GM23338 (cell line): ENCODE data around the gene NOL9. TPM values are rescaled to one million over a fixed set of nuclear protein-coding genes. Genes with fewer than 3 reads are reported as not detected.

Experiments
- ATAC-seq: fragments of 200-7000 bp; cut with Tn5 transposase; 3 replicates; pipeline ENCODE4 v1.9.1; 2020
- DNase-seq: peaks from one replicate; pipeline ENCODE4 v3.0.0-alpha.2; 2015; ENCODE audit warnings: low spot score
- H2AFZ ChIP-seq: fragments of 200-600 bp; sonication (generic); 2 replicates; pipeline ENCODE4 v1.8.0; 2016; ENCODE audit warnings: antibody characterized with exemption, mild to moderate bottlenecking, moderate library complexity
- H3F3A ChIP-seq: fragments of 200-600 bp; sonication (generic); replicated peaks from 2 replicates; pipeline ENCODE4 v1.8.0; 2017; ENCODE audit warnings: antibody characterized with exemption, mixed run types, low read depth
- H3K27ac ChIP-seq: fragments of 200-600 bp; sonication (generic); 2 replicates; pipeline ENCODE4 v1.6.1; 2016; ENCODE audit warnings: low read depth
- H3K27me3 ChIP-seq: fragments of 200-600 bp; sonication (generic); 2 replicates; pipeline ENCODE4 v1.8.0; 2016; ENCODE audit warnings: mild to moderate bottlenecking, mixed run types, moderate library complexity; ENCODE audit not compliant: insufficient read depth
- H3K36me3 ChIP-seq: fragments of 200-600 bp; sonication (generic); 2 replicates; pipeline ENCODE4 v1.8.0; 2016; ENCODE audit warnings: mild to moderate bottlenecking; ENCODE audit not compliant: insufficient read depth
- H3K4me1 ChIP-seq: fragments of 200-600 bp; sonication (generic); 2 replicates; pipeline ENCODE4 v1.8.0; 2016; ENCODE audit warnings: mild to moderate bottlenecking, moderate library complexity; ENCODE audit not compliant: insufficient read depth
- H3K4me2 ChIP-seq: fragments of 200-600 bp; sonication (generic); 2 replicates; pipeline ENCODE4 v1.7.1; 2017; ENCODE audit warnings: mixed run types
- H3K4me3 ChIP-seq: fragments of 200-600 bp; sonication (generic); 2 replicates; pipeline ENCODE4 v1.6.1; 2016; ENCODE audit warnings: mixed run types
- H3K79me2 ChIP-seq: fragments of 200-600 bp; sonication (generic); replicated peaks from 2 replicates; pipeline ENCODE4 v1.8.0; 2017; ENCODE audit warnings: mild to moderate bottlenecking; ENCODE audit not compliant: insufficient read depth
- H3K9me2 ChIP-seq: fragments of 200-600 bp; sonication (generic); 2 replicates; pipeline ENCODE4 v1.8.0; 2017; ENCODE audit not compliant: insufficient read depth
- H4K20me1 ChIP-seq: fragments of 200-600 bp; sonication (generic); replicated peaks from 2 replicates; pipeline ENCODE4 v1.8.0; 2017; ENCODE audit warnings: mild to moderate bottlenecking; ENCODE audit not compliant: insufficient read depth
- H3K27ac Mint-ChIP-seq: 2 replicates; pipeline ENCODE4 v1.8.0; 2020; ENCODE audit warnings: inconsistent platforms, mild to moderate bottlenecking, moderate library complexity, mixed read lengths
- H3K27me3 Mint-ChIP-seq: 3 replicates; pipeline ENCODE4 v1.8.0; 2022; ENCODE audit warnings: low read depth, mild to moderate bottlenecking, moderate library complexity, mixed read lengths, inconsistent platforms; ENCODE audit not compliant: insufficient read depth, poor library complexity
- H3K36me3 Mint-ChIP-seq: 3 replicates; pipeline ENCODE4 v1.8.0; 2021; ENCODE audit warnings: low read depth, mild to moderate bottlenecking, inconsistent platforms, moderate library complexity, mixed read lengths
- H3K4me1 Mint-ChIP-seq: 3 replicates; pipeline ENCODE4 v1.8.0; 2020; ENCODE audit warnings: mild to moderate bottlenecking, inconsistent platforms, mixed read lengths
- H3K4me3 Mint-ChIP-seq: 3 replicates; pipeline ENCODE4 v1.8.0; 2021; ENCODE audit warnings: moderate library complexity, mild to moderate bottlenecking, inconsistent platforms, mixed read lengths
- H3K9me3 Mint-ChIP-seq: 3 replicates; pipeline ENCODE4 v1.8.0; 2020; ENCODE audit warnings: moderate library complexity, mild to moderate bottlenecking, inconsistent platforms, mixed read lengths
- CREB1 ChIP-seq: fragments of 250-450 bp; sonication (Bioruptor Pico); IDR thresholded peaks from 2 replicates; pipeline ENCODE4 v1.5.0; 2020; ENCODE audit warnings: low read depth, mild to moderate bottlenecking, moderate library complexity
- EZH2 ChIP-seq: fragments of 200-600 bp; sonication (generic); IDR thresholded peaks from one replicate; pipeline ENCODE4 v1.8.0; 2017; ENCODE audit warnings: antibody characterized with exemption, mild to moderate bottlenecking, low read depth; ENCODE audit not compliant: unreplicated experiment
- STAT1 ChIP-seq: IDR thresholded peaks from one replicate; pipeline ENCODE4 v1.6.1; 2016; ENCODE audit warnings: antibody characterized with exemption; ENCODE audit not compliant: unreplicated experiment
- ZNF331 ChIP-seq: fragments of 250-450 bp; sonication (Bioruptor Pico); IDR thresholded peaks from 2 replicates; pipeline ENCODE4 v1.5.0; 2020; ENCODE audit warnings: low read depth, mild to moderate bottlenecking, moderate library complexity
- polyA plus RNA-seq: library from polyadenylated mRNA; unstranded; fragments of >200 nt; fragmentation: Nextera tagmentation; extraction: Ambion mirVana; gene quantifications from 2 replicates; pipeline ENCODE4 v1.2.1, GENCODE V29; 2016
- total RNA-seq: library from RNA; depleted of rRNA; stranded (reverse); fragments of >200 nt; shearing (Covaris generic); gene quantifications from 2 replicates; pipeline ENCODE4 v1.2.3, GENCODE V29; 2014
- TF ChIP-seq, protein P1 (sequence below): fragments of 250-450 bp; sonication (Bioruptor Pico); IDR thresholded peaks from 2 replicates; pipeline ENCODE4 v1.5.0; 2020; ENCODE audit warnings: mild to moderate bottlenecking, moderate library complexity

NOL9 gene
- total and polyA plus RNA-seq, 2 experiments from 2014 or later = 13.2 to 48.5 TPM

DNA sequence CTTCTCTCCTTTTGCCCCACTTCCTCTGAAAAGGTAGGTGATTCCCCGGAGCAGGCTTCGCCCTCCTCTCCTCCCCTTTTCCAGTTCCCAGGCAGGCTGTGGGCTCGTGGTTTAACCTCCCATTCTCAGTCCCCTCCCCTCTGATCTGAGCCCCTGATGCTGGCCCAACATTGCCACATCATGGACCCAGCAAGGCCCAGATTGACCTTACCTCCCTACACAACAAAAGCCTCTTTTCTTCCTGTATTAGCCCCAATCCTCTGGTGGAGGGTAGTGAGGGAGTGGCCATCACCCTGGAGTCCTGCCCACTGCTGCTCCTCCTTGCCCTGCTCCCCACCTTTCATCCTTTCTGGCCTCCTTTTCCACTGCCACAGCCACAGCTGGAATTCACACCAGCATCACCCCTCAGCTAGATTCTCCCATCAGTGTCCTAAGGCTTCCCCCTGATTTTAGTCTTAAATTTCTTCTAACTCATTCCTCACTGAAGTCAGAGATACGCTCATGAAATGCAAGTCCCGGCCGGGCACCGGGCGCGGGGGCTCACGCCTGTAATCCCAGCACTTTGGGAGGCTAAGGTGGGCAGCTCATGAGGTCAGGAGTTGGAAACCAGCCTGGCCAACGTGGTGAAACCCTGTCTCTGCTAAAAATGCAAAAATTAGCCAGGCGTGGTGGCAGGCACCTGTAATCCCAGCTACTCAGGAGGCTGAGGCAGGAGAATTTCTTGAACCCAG, 18.5 kb upstream of the NOL9 start (continued):
- TF ChIP-seq, protein P1, sequence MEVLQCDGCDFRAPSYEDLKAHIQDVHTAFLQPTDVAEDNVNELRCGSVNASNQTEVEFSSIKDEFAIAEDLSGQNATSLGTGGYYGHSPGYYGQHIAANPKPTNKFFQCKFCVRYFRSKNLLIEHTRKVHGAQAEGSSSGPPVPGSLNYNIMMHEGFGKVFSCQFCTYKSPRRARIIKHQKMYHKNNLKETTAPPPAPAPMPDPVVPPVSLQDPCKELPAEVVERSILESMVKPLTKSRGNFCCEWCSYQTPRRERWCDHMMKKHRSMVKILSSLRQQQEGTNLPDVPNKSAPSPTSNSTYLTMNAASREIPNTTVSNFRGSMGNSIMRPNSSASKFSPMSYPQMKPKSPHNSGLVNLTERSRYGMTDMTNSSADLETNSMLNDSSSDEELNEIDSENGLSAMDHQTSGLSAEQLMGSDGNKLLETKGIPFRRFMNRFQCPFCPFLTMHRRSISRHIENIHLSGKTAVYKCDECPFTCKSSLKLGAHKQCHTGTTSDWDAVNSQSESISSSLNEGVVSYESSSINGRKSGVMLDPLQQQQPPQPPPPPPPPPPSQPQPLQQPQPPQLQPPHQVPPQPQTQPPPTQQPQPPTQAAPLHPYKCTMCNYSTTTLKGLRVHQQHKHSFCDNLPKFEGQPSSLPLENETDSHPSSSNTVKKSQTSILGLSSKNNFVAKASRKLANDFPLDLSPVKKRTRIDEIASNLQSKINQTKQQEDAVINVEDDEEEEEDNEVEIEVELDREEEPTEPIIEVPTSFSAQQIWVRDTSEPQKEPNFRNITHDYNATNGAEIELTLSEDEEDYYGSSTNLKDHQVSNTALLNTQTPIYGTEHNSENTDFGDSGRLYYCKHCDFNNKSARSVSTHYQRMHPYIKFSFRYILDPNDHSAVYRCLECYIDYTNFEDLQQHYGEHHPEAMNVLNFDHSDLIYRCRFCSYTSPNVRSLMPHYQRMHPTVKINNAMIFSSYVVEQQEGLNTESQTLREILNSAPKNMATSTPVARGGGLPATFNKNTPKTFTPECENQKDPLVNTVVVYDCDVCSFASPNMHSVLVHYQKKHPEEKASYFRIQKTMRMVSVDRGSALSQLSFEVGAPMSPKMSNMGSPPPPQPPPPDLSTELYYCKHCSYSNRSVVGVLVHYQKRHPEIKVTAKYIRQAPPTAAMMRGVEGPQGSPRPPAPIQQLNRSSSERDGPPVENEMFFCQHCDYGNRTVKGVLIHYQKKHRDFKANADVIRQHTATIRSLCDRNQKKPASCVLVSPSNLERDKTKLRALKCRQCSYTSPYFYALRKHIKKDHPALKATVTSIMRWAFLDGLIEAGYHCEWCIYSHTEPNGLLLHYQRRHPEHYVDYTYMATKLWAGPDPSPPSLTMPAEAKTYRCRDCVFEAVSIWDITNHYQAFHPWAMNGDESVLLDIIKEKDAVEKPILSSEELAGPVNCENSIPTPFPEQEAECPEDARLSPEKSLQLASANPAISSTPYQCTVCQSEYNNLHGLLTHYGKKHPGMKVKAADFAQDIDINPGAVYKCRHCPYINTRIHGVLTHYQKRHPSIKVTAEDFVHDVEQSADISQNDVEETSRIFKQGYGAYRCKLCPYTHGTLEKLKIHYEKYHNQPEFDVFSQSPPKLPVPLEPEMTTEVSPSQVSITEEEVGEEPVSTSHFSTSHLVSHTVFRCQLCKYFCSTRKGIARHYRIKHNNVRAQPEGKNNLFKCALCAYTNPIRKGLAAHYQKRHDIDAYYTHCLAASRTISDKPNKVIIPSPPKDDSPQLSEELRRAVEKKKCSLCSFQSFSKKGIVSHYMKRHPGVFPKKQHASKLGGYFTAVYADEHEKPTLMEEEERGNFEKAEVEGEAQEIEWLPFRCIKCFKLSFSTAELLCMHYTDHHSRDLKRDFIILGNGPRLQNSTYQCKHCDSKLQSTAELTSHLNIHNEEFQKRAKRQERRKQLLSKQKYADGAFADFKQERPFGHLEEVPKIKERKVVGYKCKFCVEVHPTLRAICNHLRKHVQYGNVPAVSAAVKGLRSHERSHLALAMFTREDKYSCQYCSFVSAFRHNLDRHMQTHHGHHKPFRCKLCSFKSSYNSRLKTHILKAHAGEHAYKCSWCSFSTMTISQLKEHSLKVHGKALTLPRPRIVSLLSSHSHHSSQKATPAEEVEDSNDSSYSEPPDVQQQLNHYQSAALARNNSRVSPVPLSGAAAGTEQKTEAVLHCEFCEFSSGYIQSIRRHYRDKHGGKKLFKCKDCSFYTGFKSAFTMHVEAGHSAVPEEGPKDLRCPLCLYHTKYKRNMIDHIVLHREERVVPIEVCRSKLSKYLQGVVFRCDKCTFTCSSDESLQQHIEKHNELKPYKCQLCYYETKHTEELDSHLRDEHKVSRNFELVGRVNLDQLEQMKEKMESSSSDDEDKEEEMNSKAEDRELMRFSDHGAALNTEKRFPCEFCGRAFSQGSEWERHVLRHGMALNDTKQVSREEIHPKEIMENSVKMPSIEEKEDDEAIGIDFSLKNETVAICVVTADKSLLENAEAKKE (CRISPR knock-in tag) = no peak
- TF ChIP-seq EZH2 = no peak
- TF ChIP-seq STAT1 = no peak

DNA sequence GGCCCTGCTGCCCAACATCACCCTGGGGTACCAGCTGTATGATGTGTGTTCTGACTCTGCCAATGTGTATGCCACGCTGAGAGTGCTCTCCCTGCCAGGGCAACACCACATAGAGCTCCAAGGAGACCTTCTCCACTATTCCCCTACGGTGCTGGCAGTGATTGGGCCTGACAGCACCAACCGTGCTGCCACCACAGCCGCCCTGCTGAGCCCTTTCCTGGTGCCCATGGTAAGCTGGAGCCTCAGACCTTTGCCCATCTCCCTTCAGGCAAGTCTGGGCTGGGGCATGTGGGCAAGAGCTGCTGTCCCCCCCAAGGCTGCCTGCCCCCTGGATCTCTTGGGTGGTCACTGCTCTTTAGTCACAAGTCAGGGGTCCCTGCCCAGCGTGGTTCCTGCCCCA, 16.7 kb upstream of the NOL9 start:
- H3K4me3 ChIP-seq = no peak overlapping the region
- no peaks in the 10 kb centered on the region for H4K20me1 ChIP-seq
- no peaks in the 10 kb centered on the region for H3K36me3 ChIP-seq
- H3K27me3 ChIP-seq = no peaks in the 10 kb centered on the region
- peaks cover 3% of the 10 kb centered on the region; the same call in 1 of the 3 replicates for H3K9me3 Mint-ChIP-seq
- DNase-seq = no peak
- H3F3A ChIP-seq = no peaks in the 10 kb centered on the region
- no peak overlapping the region for H2AFZ ChIP-seq
- H3K27ac Mint-ChIP-seq = no peak overlapping the region
- H3K4me3 Mint-ChIP-seq = no peak overlapping the region
- ATAC-seq = no peak
- no peaks in the 10 kb centered on the region for H3K36me3 Mint-ChIP-seq
- H3K9me2 ChIP-seq = no peaks in the 10 kb centered on the region
- H3K4me2 ChIP-seq = no peak overlapping the region
- H3K79me2 ChIP-seq = no peaks in the 10 kb centered on the region
- no peaks in the 10 kb centered on the region for H3K4me1 ChIP-seq
- TF ChIP-seq, protein P1 (CRISPR knock-in tag) = no peak
- TF ChIP-seq CREB1 (CRISPR knock-in tag) = no peak
- TF ChIP-seq ZNF331 (CRISPR knock-in tag) = peak; percentile 83
- no peak overlapping the region for H3K27ac ChIP-seq
- H3K27me3 Mint-ChIP-seq = peaks cover 7% of the 10 kb centered on the region
- peaks cover 5% of the 10 kb centered on the region; the same call in 1 of the 3 replicates for H3K4me1 Mint-ChIP-seq
